A549 treated with dexamethasone at 1 μM for 4 hours (cell line): ENCODE results near the gene MINDY3. TPM values are rescaled to one million over a fixed set of nuclear protein-coding genes. Genes with fewer than 3 reads are reported as not detected.

Source experiments
- total RNA-seq: library from RNA; stranded (reverse); fragments of 200-300 nt; extraction: Qiagen RNA extraction; gene quantifications from 5 replicates; pipeline ENCODE4 v1.2.3, GENCODE V29; 2022

The MINDY3 gene
- total RNA-seq = 13.3 to 15.0 TPM (median 14.0 TPM) in 5 replicates

DNA sequence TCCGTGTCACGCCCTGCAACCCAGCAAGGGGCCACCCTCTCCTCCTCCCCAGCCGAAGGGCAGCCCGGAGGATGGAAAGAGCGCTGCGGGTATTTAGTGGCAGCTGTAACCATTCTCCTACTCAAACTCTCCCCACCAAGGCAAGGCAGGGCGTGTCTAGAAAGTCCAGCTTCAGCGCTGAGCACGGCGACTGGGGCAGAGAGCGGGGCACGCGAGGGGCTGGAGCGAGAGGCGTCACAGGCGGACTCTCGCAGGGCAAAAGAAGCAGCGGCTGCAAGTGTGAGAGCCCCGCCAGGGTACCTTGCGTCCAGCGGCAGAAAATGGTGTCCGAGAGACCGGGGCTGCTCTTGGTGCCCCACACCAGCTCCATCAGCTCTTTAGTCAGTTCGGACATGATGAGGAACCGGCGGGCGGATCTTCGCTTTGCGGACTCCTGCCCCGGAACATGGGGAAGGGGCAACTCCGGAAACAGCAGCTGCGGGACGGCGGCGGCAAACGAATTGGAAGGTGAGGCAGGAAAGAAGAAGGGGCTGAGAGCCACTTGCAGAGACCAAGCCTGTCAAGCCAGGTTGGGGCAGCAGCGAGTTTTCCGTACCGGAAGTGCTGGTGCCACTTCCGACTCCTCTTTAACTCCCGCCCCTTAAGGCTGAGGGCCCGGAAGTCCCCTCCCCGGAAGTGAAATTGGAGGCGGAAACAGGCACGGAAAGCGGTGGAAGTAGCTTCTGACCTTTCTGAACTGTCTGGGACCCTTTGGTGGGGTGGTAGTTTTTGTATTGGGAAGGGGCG, at the start of gene MINDY3:
Gene MINDY3 (minus strand): TSS at position 602 of the 786 bp plus-strand sequence. CDS start 208 bp downstream, at position 394.

Other genes with a start within 250 kb of the MINDY3 start
- gene ITGA8, start 140.6 kb downstream of the MINDY3 start, total RNA-seq = 0.01 TPM in 1 of 5 replicates, not detected in the others